GM23338 (cell line): ENCODE data around the gene C1orf116. TPM values are rescaled to one million over a fixed set of nuclear protein-coding genes. Genes with fewer than 3 reads are reported as not detected.
"Not testable (repeated sequence)": the region's sequence is repeated elsewhere in the genome, so short reads cannot be mapped to it uniquely, and the experiment has no call there.

ENCODE experiments used
- ATAC-seq: fragments of 200-7000 bp; cut with Tn5 transposase; 3 replicates; pipeline ENCODE4 v1.9.1; 2020
- DNase-seq: peaks from one replicate; pipeline ENCODE4 v3.0.0-alpha.2; 2015; ENCODE audit warnings: low spot score
- H2AFZ ChIP-seq: fragments of 200-600 bp; sonication (generic); 2 replicates; pipeline ENCODE4 v1.8.0; 2016; ENCODE audit warnings: antibody characterized with exemption, mild to moderate bottlenecking, moderate library complexity
- H3F3A ChIP-seq: fragments of 200-600 bp; sonication (generic); replicated peaks from 2 replicates; pipeline ENCODE4 v1.8.0; 2017; ENCODE audit warnings: antibody characterized with exemption, mixed run types, low read depth
- H3K27ac ChIP-seq: fragments of 200-600 bp; sonication (generic); 2 replicates; pipeline ENCODE4 v1.6.1; 2016; ENCODE audit warnings: low read depth
- H3K27me3 ChIP-seq: fragments of 200-600 bp; sonication (generic); 2 replicates; pipeline ENCODE4 v1.8.0; 2016; ENCODE audit warnings: mild to moderate bottlenecking, mixed run types, moderate library complexity; ENCODE audit not compliant: insufficient read depth
- H3K36me3 ChIP-seq: fragments of 200-600 bp; sonication (generic); 2 replicates; pipeline ENCODE4 v1.8.0; 2016; ENCODE audit warnings: mild to moderate bottlenecking; ENCODE audit not compliant: insufficient read depth
- H3K4me1 ChIP-seq: fragments of 200-600 bp; sonication (generic); 2 replicates; pipeline ENCODE4 v1.8.0; 2016; ENCODE audit warnings: mild to moderate bottlenecking, moderate library complexity; ENCODE audit not compliant: insufficient read depth
- H3K4me2 ChIP-seq: fragments of 200-600 bp; sonication (generic); 2 replicates; pipeline ENCODE4 v1.7.1; 2017; ENCODE audit warnings: mixed run types
- H3K4me3 ChIP-seq: fragments of 200-600 bp; sonication (generic); 2 replicates; pipeline ENCODE4 v1.6.1; 2016; ENCODE audit warnings: mixed run types
- H3K79me2 ChIP-seq: fragments of 200-600 bp; sonication (generic); replicated peaks from 2 replicates; pipeline ENCODE4 v1.8.0; 2017; ENCODE audit warnings: mild to moderate bottlenecking; ENCODE audit not compliant: insufficient read depth
- H3K9me2 ChIP-seq: fragments of 200-600 bp; sonication (generic); 2 replicates; pipeline ENCODE4 v1.8.0; 2017; ENCODE audit not compliant: insufficient read depth
- H4K20me1 ChIP-seq: fragments of 200-600 bp; sonication (generic); replicated peaks from 2 replicates; pipeline ENCODE4 v1.8.0; 2017; ENCODE audit warnings: mild to moderate bottlenecking; ENCODE audit not compliant: insufficient read depth
- H3K27ac Mint-ChIP-seq: 2 replicates; pipeline ENCODE4 v1.8.0; 2020; ENCODE audit warnings: inconsistent platforms, mild to moderate bottlenecking, moderate library complexity, mixed read lengths
- H3K27me3 Mint-ChIP-seq: 3 replicates; pipeline ENCODE4 v1.8.0; 2022; ENCODE audit warnings: low read depth, mild to moderate bottlenecking, moderate library complexity, mixed read lengths, inconsistent platforms; ENCODE audit not compliant: insufficient read depth, poor library complexity
- H3K36me3 Mint-ChIP-seq: 3 replicates; pipeline ENCODE4 v1.8.0; 2021; ENCODE audit warnings: low read depth, mild to moderate bottlenecking, inconsistent platforms, moderate library complexity, mixed read lengths
- H3K4me1 Mint-ChIP-seq: 3 replicates; pipeline ENCODE4 v1.8.0; 2020; ENCODE audit warnings: mild to moderate bottlenecking, inconsistent platforms, mixed read lengths
- H3K4me3 Mint-ChIP-seq: 3 replicates; pipeline ENCODE4 v1.8.0; 2021; ENCODE audit warnings: moderate library complexity, mild to moderate bottlenecking, inconsistent platforms, mixed read lengths
- H3K9me3 Mint-ChIP-seq: 3 replicates; pipeline ENCODE4 v1.8.0; 2020; ENCODE audit warnings: moderate library complexity, mild to moderate bottlenecking, inconsistent platforms, mixed read lengths
- ETS1 ChIP-seq: IDR thresholded peaks from 2 replicates; pipeline ENCODE4 v1.6.1; 2016; ENCODE audit warnings: antibody characterized with exemption
- EZH2 ChIP-seq: fragments of 200-600 bp; sonication (generic); IDR thresholded peaks from one replicate; pipeline ENCODE4 v1.8.0; 2017; ENCODE audit warnings: antibody characterized with exemption, mild to moderate bottlenecking, low read depth; ENCODE audit not compliant: unreplicated experiment
- JUNB ChIP-seq: IDR thresholded peaks from one replicate; pipeline ENCODE4 v1.6.1; 2016; ENCODE audit warnings: antibody characterized with exemption; ENCODE audit not compliant: unreplicated experiment
- REST ChIP-seq: IDR thresholded peaks from one replicate; pipeline ENCODE4 v1.6.1; 2018; ENCODE audit warnings: antibody characterized with exemption; ENCODE audit not compliant: unreplicated experiment
- STAT1 ChIP-seq: IDR thresholded peaks from one replicate; pipeline ENCODE4 v1.6.1; 2016; ENCODE audit warnings: antibody characterized with exemption; ENCODE audit not compliant: unreplicated experiment
- ZNF114 ChIP-seq: fragments of 250-450 bp; sonication (Bioruptor Pico); IDR thresholded peaks from 2 replicates; pipeline ENCODE4 v1.5.0; 2020; ENCODE audit warnings: mild to moderate bottlenecking, moderate library complexity
- ZNF331 ChIP-seq: fragments of 250-450 bp; sonication (Bioruptor Pico); IDR thresholded peaks from 2 replicates; pipeline ENCODE4 v1.5.0; 2020; ENCODE audit warnings: low read depth, mild to moderate bottlenecking, moderate library complexity
- ZNF462 ChIP-seq: fragments of 250-450 bp; sonication (Bioruptor Pico); IDR thresholded peaks from 2 replicates; pipeline ENCODE4 v1.5.0; 2020; ENCODE audit warnings: mild to moderate bottlenecking, moderate library complexity
- polyA plus RNA-seq: library from polyadenylated mRNA; unstranded; fragments of >200 nt; fragmentation: Nextera tagmentation; extraction: Ambion mirVana; gene quantifications from 2 replicates; pipeline ENCODE4 v1.2.1, GENCODE V29; 2016
- total RNA-seq: library from RNA; depleted of rRNA; stranded (reverse); fragments of >200 nt; shearing (Covaris generic); gene quantifications from 2 replicates; pipeline ENCODE4 v1.2.3, GENCODE V29; 2014

C1orf116 gene
- total and polyA plus RNA-seq, 2 experiments from 2014 or later = 2.3 to 5.3 TPM

- H3K4me1 ChIP-seq = 0 out of 2 replicates have a peak, but pooled peaks cover 10% of the 10 kb centered on the region
- H3K4me1 Mint-ChIP-seq = peaks cover 12% of the 10 kb centered on the region
- not testable (repeated sequence) for H3K9me2 ChIP-seq, H2AFZ ChIP-seq, H3K4me3 Mint-ChIP-seq, H3K4me3 ChIP-seq, H3K4me2 ChIP-seq, H3K27me3 Mint-ChIP-seq, H3K9me3 Mint-ChIP-seq, H3K36me3 Mint-ChIP-seq, H3K36me3 ChIP-seq, DNase-seq, H3K27ac ChIP-seq, ATAC-seq, H3K27ac Mint-ChIP-seq, H3F3A ChIP-seq, H3K27me3 ChIP-seq, H4K20me1 ChIP-seq
- H3K79me2 ChIP-seq = peaks cover 20% of the 10 kb centered on the region
These were observed 8.8 kb upstream of the C1orf116 start for GRCh38 chr1:207041397-207041796.

GRCh38 chr1:207040181-207040533, 7.6 kb upstream of the C1orf116 start:
- Histone ChIP-seq H3K9me2 (no peaks in the 10 kb centered on the region), H3K27me3 (no peaks in the 10 kb centered on the region), H3K79me2 (peaks cover 8% of the 10 kb centered on the region), H4K20me1 (peaks cover 3% of the 10 kb centered on the region; the same call in 1 of the 2 replicates), H3F3A (no peaks in the 10 kb centered on the region), H3K27ac (no peak overlapping the region), H2AFZ (no peak overlapping the region), H3K4me2 (no peak overlapping the region), H3K4me3 (no peak overlapping the region), H3K36me3 (no peaks in the 10 kb centered on the region), H3K4me1 (0 out of 2 replicates have a peak, but pooled peaks cover 7% of the 10 kb centered on the region)
- no peak for TF ChIP-seq ETS1
- no peak for TF ChIP-seq JUNB
- TF ChIP-seq ZNF114 (CRISPR knock-in tag) = no peak
- TF ChIP-seq STAT1 = no peak
- no peak for TF ChIP-seq EZH2
- TF ChIP-seq REST = no peak
- no peak for TF ChIP-seq ZNF462 (CRISPR knock-in tag)
- no peak for TF ChIP-seq ZNF331 (CRISPR knock-in tag)
- Mint-ChIP-seq H3K27ac (no peak overlapping the region), H3K36me3 (peaks cover 2% of the 10 kb centered on the region; the same call in 1 of the 3 replicates), H3K4me3 (no peak overlapping the region), H3K27me3 (no peaks in the 10 kb centered on the region), H3K9me3 (no peaks in the 10 kb centered on the region), H3K4me1 (peaks cover 8% of the 10 kb centered on the region)
- ATAC-seq (no peak), DNase-seq (no peak)
